Measurements from ENCODE around the gene CCL14.

The CCL14 gene

DNA sequence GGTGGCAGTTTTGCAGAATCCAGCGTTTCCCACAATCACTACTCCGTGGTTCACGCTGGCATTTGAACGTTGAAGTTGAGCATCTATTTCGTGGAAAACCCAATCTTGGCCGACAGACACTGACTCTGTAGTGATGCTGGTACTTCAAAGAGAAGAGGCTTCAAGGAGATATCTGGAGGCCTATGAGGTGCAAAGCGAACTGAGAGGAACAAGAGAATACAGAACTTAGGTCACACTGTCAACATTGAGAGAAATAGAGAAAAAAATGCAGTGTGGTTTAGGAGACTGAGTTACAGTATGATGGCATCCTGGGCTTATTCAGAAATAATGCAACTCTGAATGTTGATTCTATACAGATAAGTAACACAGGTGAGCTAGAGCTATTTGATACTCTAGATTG lies 21.3 kb downstream of the CCL14 start:
- no peak overlapping the region for H3K27ac ChIP-seq
- TF ChIP-seq, protein P1, sequence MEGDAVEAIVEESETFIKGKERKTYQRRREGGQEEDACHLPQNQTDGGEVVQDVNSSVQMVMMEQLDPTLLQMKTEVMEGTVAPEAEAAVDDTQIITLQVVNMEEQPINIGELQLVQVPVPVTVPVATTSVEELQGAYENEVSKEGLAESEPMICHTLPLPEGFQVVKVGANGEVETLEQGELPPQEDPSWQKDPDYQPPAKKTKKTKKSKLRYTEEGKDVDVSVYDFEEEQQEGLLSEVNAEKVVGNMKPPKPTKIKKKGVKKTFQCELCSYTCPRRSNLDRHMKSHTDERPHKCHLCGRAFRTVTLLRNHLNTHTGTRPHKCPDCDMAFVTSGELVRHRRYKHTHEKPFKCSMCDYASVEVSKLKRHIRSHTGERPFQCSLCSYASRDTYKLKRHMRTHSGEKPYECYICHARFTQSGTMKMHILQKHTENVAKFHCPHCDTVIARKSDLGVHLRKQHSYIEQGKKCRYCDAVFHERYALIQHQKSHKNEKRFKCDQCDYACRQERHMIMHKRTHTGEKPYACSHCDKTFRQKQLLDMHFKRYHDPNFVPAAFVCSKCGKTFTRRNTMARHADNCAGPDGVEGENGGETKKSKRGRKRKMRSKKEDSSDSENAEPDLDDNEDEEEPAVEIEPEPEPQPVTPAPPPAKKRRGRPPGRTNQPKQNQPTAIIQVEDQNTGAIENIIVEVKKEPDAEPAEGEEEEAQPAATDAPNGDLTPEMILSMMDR (conservative IDR thresholded peaks at IDR 0.05) = no peak

DNA sequence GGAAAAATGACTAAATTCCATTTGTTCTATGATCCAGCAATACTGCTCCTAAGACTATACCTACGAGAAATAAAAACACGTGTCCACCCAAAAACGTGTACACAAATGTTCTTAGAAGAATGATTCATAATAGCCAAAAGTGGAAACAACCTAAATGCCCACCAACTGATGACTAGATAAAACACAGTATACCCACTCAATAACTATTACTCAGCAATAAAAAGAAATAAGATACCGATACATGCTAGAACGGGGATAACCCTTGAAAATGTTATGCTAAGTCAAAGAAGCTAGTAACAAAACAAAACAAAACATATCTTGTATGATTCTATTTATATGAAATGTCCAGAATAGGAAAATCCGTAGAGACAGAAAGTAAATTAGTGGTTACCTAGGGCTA lies 22.9 kb downstream of the CCL14 start:
- H3K27ac ChIP-seq = no peak overlapping the region
- TF ChIP-seq, protein P1 (conservative IDR thresholded peaks at IDR 0.05) = no peak

DNA sequence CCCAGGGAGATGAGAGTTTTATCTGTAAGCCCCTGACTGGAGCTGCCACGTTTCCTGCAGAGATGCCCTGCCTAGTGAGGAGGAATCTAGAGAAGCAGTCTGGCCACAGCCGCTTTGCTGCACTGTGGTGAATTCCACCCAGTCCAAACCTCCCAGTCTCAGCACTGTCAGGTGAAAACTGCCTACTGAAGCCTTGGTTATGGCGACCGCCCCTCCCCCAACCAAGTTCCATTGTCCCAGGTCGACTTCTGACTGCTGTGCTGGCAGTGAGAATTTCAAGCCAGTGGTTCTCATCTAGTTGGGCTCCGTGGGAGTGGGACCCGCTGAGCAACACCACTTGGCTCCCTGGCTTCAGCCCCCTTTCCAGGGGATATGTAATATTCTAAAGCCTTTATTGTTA lies 32.8 kb downstream of the CCL14 start:
- no peak overlapping the region for H3K27ac ChIP-seq
- TF ChIP-seq, protein P1 (conservative IDR thresholded peaks at IDR 0.05) = no peak

DNA sequence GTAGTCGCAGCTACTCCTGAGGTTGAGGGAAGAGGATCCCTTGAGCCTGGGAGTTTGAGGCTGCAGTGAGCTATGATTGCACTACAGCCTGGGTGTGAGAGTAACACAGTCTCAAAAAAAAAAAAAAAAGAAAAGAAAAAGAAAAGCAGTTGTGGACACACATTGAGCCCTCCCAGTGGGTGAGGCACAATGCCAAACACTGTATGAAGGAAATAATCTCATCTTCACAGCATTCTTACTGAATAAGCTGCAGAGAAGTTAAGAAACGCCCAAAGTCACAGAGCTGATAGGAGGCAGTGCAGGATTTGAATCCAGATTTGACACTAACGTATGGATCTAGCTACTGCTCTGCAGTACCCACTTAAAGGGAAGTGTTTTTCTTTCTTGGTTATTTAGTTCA lies 37.1 kb downstream of the CCL14 start:
- TF ChIP-seq, protein P1 (conservative IDR thresholded peaks at IDR 0.05) = no peak
- no peak overlapping the region for H3K27ac ChIP-seq

DNA sequence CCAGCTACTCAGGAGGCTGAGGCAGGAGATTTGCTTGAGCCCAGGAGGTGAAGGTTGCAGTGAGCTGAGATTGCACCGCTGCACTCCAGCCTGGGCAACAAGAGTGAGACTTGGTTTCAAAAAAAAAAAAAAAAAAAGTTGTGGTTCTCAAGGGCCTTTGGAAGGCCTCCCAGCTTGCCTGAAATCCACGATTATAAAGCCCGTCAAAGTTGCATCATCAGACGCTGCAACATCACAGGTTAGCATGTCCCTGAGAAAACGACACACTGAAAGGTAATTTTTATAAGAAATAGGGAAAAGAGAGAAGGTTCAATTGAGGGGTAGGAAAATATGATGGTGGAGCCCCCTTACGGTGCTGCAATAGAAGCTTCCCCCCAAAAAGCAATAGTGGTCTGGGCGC lies 38.4 kb downstream of the CCL14 start:
- TF ChIP-seq, protein P1 (conservative IDR thresholded peaks at IDR 0.05) = no peak
- no peak overlapping the region for H3K27ac ChIP-seq

DNA sequence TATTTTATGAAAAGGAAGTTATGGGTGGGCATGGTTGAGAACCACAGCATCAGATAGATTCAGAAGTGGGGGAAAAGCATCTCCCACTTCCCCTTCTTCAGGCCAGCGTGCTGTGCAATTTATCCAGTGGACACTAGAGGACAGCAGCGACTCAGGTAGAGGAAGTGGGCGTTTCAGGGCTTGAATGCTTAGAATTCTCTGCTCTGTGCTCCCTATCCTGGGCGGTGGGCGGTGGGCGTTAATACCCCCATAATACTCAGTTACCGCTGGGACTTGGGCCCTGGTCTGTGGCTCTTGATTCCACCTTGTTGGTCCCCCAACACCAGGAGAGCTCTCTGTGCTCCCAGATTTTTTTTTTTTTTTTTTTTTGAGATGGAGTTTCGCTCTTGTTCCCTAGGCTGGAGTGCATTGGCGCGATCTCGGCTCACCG lies 39.4 kb downstream of the CCL14 start:
- H3K27ac ChIP-seq = peak overlapping the region; percentile 35; the same call in 1 of the 2 replicates
- TF ChIP-seq, protein P1 (conservative IDR thresholded peaks at IDR 0.05) = peak; percentile 100

DNA sequence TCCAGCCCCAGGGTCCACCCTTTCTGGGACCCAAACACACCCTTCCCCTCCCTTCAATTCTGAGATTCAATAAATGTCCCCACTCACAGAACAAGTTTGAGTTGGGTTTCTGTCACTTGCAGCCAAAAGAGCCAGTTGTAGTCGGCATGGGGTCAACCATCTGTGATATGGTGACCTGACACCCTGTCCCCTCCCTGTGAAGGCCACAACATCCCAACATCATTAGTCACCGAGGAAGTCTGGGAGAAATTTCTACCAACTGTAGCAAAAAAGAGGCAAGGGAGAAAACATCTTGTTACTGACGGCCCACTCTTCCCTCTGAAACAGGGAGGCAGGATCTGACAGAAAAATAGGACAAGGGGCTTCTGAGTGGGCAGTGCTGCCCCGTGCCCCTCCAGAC lies 42.4 kb downstream of the CCL14 start:
- no peak overlapping the region for H3K27ac ChIP-seq
- TF ChIP-seq, protein P1 (conservative IDR thresholded peaks at IDR 0.05) = no peak

DNA sequence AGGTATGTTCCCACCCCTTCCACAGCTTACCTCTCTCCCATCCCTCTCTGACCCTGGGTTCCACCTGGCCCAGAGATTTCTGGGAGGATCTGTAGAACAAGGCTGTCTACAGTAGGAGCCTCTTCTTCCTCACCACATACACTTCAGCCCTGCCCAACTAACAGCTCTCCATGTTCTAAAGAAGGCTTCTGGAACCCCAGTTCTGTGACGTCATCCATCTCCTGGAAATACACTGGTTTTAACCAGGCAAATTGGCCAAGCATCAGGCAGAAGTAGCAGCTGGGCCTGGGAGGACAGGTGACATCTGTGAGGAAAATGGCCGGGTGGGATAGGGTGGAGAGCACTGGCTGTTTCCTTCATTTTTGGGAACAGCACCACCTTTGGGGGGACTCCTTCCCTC lies 43.0 kb downstream of the CCL14 start, which contains the start of gene LYZL6:
Gene LYZL6 (minus strand): TSS at position 177 of the 400 bp plus-strand sequence. CDS start 4,357 bp downstream, outside the sequence.
- TF ChIP-seq, protein P1 (conservative IDR thresholded peaks at IDR 0.05) = no peak
- H3K27ac ChIP-seq = peak within 1 kb of the TSS; percentile 29
